Esophagus muscularis mucosa (tissue), 4 donors: ENCODE data around the gene CA12. TPM values are rescaled to one million over a fixed set of nuclear protein-coding genes. Genes with fewer than 3 reads are reported as not detected.

Experiments used
- DNase-seq: peaks from one replicate; pipeline ENCODE4 v3.0.0-alpha.2; 2017; ENCODE audit errors: extremely low spot score
- H3K27ac ChIP-seq, 4 donors: fragments of 200-600 bp; sonication (generic); replicated peaks in 1 of 4; 1 replicate in 3 of 4; 2 replicates in 1 of 4; pipeline ENCODE4 v1.5.1; 2016 to 2019; ENCODE audit warnings: mild to moderate bottlenecking in 1 of 4
- H3K27me3 ChIP-seq, 4 donors: fragments of 200-600 bp; sonication (generic); one replicate each; pipeline versions ENCODE4 v1.5.1 to v1.6.0; 2016 to 2019
- H3K36me3 ChIP-seq, 4 donors: fragments of 200-600 bp; sonication (generic); one replicate each; pipeline ENCODE4 v1.5.1; 2016 to 2019
- H3K4me1 ChIP-seq, 4 donors: fragments of 200-600 bp; sonication (generic); one replicate each; pipeline ENCODE4 v1.5.1; 2016 to 2019
- H3K4me3 ChIP-seq, 4 donors: fragments of 200-600 bp; sonication (generic); 1 replicate in 2 of 4; 2 replicates in 2 of 4; pipeline ENCODE4 v1.5.1; 2016 to 2019; ENCODE audit warnings: mild to moderate bottlenecking in 4 of 4, moderate library complexity in 1 of 4
- H3K9me3 ChIP-seq, 4 donors: fragments of 200-600 bp; sonication (generic); 1 replicate in 3 of 4; 2 replicates in 1 of 4; pipeline ENCODE4 v1.5.1; 2016 to 2019
- EP300 ChIP-seq: sonication (generic); formaldehyde crosslinking; IDR thresholded peaks from one replicate; pipeline ENCODE4 v1.6.1; 2017; ENCODE audit warnings: antibody characterized with exemption
- POLR2A ChIP-seq: fragments of 450-650 bp; IDR thresholded peaks from one replicate; pipeline ENCODE4 v1.6.1; 2017; ENCODE audit warnings: antibody characterized with exemption, moderate library complexity, mild to moderate bottlenecking, low read depth
- POLR2AphosphoS5 ChIP-seq, 2 donors: sonication (generic); formaldehyde crosslinking; IDR thresholded peaks; one replicate each; pipeline ENCODE4 v1.6.1; 2017; ENCODE audit warnings: antibody characterized with exemption in 2 of 2
- WGBS: methylation state at CpG from one replicate; pipeline ENCODE4 v1.1.5; 2018; 5-methylcytosine and 5-hydroxymethylcytosine counted together
- intact Hi-C: fragments of 100-400 bp; cut with DNase I; formaldehyde crosslinking; loops from one replicate; pipeline ENCODE4 v1.15.1; 2023
- total RNA-seq, 4 donors: library from RNA; depleted of rRNA; stranded (reverse); fragments of >200 nt; gene quantifications; one replicate each; pipeline versions ENCODE4 v1.1.0 to v1.2.1, GENCODE V29; 2016
- TF ChIP-seq, protein P1 (sequence below), 3 experiments: fragments of 200-600 bp in 2 of 3; fragments of 450-650 bp in 1 of 3; sonication (generic) in 2 of 3; IDR thresholded peaks; one replicate each; pipeline ENCODE4 v1.5.1; 2017 to 2019; ENCODE audit warnings: antibody characterized with exemption in 3 of 3, mild to moderate bottlenecking in 2 of 3, moderate library complexity in 1 of 3

CA12 gene
- total RNA-seq, 4 donors from 2014 or later, result 2.3 to 14.5 (median 6.0) TPM

GRCh38 chr15:63364399-63365272, 17.0 kb downstream of the CA12 start:
- peaks cover 6 to 42% (median 27%) of the 10 kb centered on the region in 4 donors for H3K4me1 ChIP-seq
- TF ChIP-seq, protein P1, sequence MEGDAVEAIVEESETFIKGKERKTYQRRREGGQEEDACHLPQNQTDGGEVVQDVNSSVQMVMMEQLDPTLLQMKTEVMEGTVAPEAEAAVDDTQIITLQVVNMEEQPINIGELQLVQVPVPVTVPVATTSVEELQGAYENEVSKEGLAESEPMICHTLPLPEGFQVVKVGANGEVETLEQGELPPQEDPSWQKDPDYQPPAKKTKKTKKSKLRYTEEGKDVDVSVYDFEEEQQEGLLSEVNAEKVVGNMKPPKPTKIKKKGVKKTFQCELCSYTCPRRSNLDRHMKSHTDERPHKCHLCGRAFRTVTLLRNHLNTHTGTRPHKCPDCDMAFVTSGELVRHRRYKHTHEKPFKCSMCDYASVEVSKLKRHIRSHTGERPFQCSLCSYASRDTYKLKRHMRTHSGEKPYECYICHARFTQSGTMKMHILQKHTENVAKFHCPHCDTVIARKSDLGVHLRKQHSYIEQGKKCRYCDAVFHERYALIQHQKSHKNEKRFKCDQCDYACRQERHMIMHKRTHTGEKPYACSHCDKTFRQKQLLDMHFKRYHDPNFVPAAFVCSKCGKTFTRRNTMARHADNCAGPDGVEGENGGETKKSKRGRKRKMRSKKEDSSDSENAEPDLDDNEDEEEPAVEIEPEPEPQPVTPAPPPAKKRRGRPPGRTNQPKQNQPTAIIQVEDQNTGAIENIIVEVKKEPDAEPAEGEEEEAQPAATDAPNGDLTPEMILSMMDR (IDR thresholded peaks at IDR 0.05), result no peak
- TF ChIP-seq POLR2A (no peak), POLR2AphosphoS5 (IDR thresholded peaks at IDR 0.05) (no peak), EP300 (no peak)
- intact Hi-C loops, result no loop called here
- DNase-seq, result no peak
- H3K4me3 ChIP-seq, result no peak overlapping the region
- H3K27ac ChIP-seq, result no peak overlapping the region
- no peaks in the 10 kb centered on the region for H3K27me3 ChIP-seq
- 79% methylated on average over 11 of the region's 11 CpGs for WGBS
- no peaks in the 10 kb centered on the region for H3K9me3 ChIP-seq
- H3K36me3 ChIP-seq, result no peaks in the 10 kb centered on the region

DNA sequence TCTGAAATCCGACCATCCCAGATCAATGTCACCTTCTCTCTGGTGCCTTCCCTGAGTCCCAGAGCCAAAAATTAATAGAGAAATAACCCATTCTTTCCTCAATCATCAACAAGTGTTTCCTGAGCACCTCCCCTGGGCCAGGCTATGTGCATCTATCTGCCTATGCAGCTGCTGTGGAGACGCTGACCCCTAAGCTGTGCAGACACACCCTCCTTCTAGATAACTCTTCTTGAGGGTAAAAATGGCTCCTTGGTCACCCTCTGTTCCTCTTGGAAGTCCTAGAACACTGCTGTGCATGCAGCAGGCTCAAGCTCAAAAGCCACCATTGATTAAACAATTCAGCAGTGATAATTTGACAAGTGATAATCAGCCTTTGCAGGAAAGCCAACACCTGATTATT, 18.4 kb downstream of the CA12 start:
- H3K27me3 ChIP-seq, result no peaks in the 10 kb centered on the region
- H3K27ac ChIP-seq, result no peak overlapping the region
- no peak for DNase-seq
- TF ChIP-seq, protein P1 (IDR thresholded peaks at IDR 0.05), result no peak
- TF ChIP-seq EP300, result no peak
- no peak for TF ChIP-seq POLR2A
- TF ChIP-seq POLR2AphosphoS5 (IDR thresholded peaks at IDR 0.05), result no peak
- peaks cover 6 to 35% (median 21%) of the 10 kb centered on the region in 4 donors for H3K4me1 ChIP-seq
- no peak overlapping the region for H3K4me3 ChIP-seq
- WGBS, result 79% methylated on average over 2 of the region's 2 CpGs
- H3K9me3 ChIP-seq, result no peaks in the 10 kb centered on the region
- intact Hi-C loops, result no loop called here
- no peaks in the 10 kb centered on the region for H3K36me3 ChIP-seq

DNA sequence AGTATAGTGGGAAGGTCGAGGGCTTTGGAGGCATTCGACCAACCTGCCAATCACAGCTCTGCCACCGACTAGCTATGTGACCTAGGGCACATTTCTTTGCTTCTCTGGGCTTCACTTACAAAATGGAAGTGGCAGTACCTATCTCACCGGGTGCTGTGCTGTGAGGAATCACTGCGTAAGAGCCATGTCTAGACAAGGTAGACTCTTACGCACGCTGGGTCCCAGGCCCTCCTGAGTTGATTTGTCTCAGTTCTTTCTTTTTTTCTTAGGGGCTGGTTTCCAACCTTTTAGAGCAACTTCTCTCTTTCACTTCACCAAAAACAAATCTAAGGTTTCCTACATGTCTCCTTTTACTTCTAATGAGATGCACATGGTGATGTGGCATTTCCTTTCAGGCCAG, 18.8 kb downstream of the CA12 start:
- Histone ChIP-seq H3K4me1 (peaks cover 6 to 31% (median 18%) of the 10 kb centered on the region in 4 donors), H3K27me3 (no peaks in the 10 kb centered on the region), H3K27ac (no peak overlapping the region), H3K36me3 (no peaks in the 10 kb centered on the region), H3K9me3 (no peaks in the 10 kb centered on the region), H3K4me3 (no peak overlapping the region)
- WGBS, result 82% methylated on average over 7 of the region's 7 CpGs
- DNase-seq, result no peak
- TF ChIP-seq, protein P1 (IDR thresholded peaks at IDR 0.05), result no peak
- TF ChIP-seq EP300 (no peak), POLR2AphosphoS5 (IDR thresholded peaks at IDR 0.05) (no peak), POLR2A (no peak)
- intact Hi-C loops, result no loop called here

DNA sequence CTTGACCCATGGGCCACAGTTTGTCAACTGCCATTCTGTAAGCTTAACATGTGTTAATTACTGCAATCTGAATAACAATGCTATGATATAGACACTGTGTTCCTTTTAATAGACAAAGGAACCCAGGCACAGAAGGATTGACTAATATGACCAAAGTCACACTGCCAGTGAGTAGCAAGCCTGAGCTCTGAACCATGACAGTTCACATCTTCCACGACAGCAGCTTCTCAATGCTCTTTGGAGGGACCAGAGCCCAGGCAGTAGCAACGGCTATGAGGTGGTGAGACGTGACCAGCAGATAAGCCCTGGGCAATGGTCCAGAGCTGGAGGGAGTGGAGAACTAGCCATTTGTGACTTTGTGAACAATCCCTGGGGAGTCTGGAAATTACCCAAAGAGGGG, 19.4 kb downstream of the CA12 start:
- WGBS, result 67% methylated on average over 3 of the region's 3 CpGs
- DNase-seq, result no peak
- Histone ChIP-seq H3K27ac (no peak overlapping the region), H3K4me3 (no peak overlapping the region), H3K4me1 (peaks cover 6 to 24% (median 13%) of the 10 kb centered on the region in 4 donors), H3K27me3 (no peaks in the 10 kb centered on the region), H3K36me3 (no peaks in the 10 kb centered on the region), H3K9me3 (no peaks in the 10 kb centered on the region)
- intact Hi-C loops, result no loop called here
- TF ChIP-seq EP300, result no peak
- no peak for TF ChIP-seq POLR2AphosphoS5 (IDR thresholded peaks at IDR 0.05)
- TF ChIP-seq, protein P1 (IDR thresholded peaks at IDR 0.05), result no peak
- no peak for TF ChIP-seq POLR2A
